ENCODE results near the gene NR3C2.
A peak's percentile ranks its signal among the peaks of the same experiment; 100 is the strongest.

Gene NR3C2

DNA sequence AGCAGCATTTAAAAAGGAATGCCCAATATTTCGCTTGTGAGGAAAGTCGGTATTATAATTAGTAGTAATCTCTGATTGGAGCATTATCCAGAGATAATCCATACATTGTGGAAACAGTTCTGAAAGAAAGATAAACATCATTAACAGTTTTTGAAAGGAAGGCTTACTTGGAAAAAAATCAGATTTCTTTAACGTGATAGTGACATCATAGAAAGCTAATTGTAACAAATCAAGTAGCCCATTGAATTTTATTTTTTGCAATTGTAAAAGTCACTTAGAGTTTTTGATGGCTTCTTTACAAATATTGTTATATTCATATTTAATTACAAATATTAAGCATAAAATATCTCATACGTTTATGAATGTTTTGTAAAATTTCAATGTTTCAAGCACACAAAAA is 11.6 kb upstream of the NR3C2 start:
- DNase-seq (ENCODE audit: low read depth), result no peak
- in situ Hi-C loops (cut with HindIII; ENCODE audit: low sequenced_read_pairs), result no loop called here
- TF ChIP-seq, protein P1, sequence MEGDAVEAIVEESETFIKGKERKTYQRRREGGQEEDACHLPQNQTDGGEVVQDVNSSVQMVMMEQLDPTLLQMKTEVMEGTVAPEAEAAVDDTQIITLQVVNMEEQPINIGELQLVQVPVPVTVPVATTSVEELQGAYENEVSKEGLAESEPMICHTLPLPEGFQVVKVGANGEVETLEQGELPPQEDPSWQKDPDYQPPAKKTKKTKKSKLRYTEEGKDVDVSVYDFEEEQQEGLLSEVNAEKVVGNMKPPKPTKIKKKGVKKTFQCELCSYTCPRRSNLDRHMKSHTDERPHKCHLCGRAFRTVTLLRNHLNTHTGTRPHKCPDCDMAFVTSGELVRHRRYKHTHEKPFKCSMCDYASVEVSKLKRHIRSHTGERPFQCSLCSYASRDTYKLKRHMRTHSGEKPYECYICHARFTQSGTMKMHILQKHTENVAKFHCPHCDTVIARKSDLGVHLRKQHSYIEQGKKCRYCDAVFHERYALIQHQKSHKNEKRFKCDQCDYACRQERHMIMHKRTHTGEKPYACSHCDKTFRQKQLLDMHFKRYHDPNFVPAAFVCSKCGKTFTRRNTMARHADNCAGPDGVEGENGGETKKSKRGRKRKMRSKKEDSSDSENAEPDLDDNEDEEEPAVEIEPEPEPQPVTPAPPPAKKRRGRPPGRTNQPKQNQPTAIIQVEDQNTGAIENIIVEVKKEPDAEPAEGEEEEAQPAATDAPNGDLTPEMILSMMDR (IDR thresholded peaks at IDR 0.05; ENCODE audit: low read depth, low read length, missing control alignments), result no peak
- no peak overlapping the region for H3K4me3 ChIP-seq (ENCODE audit: low read depth, low read length)

DNA sequence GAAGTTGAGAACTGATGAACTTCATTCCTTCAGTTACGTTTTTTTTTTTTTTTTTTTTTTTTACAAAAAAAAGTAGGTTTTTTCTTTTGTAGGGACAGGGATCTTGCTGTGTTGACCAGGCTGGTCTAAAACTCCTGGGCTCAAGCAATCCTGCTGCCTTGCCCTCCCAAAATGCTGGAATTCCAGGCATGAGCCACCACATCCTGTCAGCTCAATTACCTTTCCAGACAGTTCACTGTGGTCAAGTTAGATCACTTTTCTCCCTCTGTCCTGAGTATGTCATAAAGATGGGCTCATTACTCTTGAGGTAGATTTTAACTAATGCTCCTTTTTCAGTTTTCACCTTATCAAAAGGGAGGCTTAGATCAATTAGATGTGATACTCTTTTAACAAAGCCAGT is 10.8 kb upstream of the NR3C2 start:
- no peak for DNase-seq (ENCODE audit: low read depth)
- no peak overlapping the region for H3K4me3 ChIP-seq (ENCODE audit: low read depth, low read length)
- in situ Hi-C loops (cut with HindIII; ENCODE audit: low sequenced_read_pairs), result no loop called here
- TF ChIP-seq, protein P1 (IDR thresholded peaks at IDR 0.05; ENCODE audit: low read depth, low read length, missing control alignments), result no peak

DNA sequence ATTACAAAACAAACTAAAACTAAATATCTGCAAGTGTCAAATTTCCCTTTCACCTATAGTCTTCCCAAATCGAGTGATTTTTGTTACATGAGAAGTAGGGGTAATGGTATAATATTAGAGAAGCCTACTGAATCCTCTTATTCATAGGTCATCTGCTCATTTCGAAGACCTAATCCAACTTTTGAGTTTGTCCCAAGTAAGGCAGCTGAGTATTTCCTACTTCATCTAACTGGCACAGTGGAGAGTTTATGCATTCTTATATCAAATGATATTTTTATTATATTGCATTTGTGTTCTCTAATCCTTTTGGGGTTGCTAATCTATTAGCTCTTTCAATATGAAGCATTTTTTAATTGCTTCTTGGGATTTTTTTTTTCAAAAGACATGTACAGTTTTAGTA is 7.7 kb upstream of the NR3C2 start:
- no peak for DNase-seq (ENCODE audit: low read depth)
- TF ChIP-seq, protein P1 (IDR thresholded peaks at IDR 0.05; ENCODE audit: low read depth, low read length, missing control alignments), result no peak
- in situ Hi-C loops (cut with HindIII; ENCODE audit: low sequenced_read_pairs), result loop anchor here (25.0 kb wide), 1 partner anchor 513 kb away; no protein-coding TSS in a partner anchor
- H3K4me3 ChIP-seq (ENCODE audit: low read depth, low read length), result no peak overlapping the region

DNA sequence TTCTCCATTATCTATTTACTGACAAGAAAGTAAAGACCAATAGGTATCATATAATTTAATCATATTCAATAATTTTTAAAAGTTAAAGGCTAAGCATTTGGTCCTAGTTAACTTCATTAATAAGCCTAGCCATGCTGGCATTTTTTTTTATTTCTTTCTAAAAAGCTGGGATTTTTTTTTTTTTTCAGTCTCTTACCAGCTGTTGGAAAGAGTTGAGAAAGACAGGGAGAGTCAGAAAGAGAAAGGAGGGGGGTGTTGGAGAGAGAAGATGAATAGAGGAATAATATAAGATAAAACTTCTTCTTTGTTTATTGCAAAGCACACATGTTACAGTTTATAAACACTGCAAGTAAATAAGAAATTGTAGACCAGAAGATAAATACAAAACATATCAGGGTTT is 5.9 kb upstream of the NR3C2 start:
- TF ChIP-seq, protein P1 (IDR thresholded peaks at IDR 0.05; ENCODE audit: low read depth, low read length, missing control alignments), result no peak
- no peak overlapping the region for H3K4me3 ChIP-seq (ENCODE audit: low read depth, low read length)
- in situ Hi-C loops (cut with HindIII; ENCODE audit: low sequenced_read_pairs), result loop anchor here (25.0 kb wide), 1 partner anchor 511 kb away; no protein-coding TSS in a partner anchor
- no peak for DNase-seq (ENCODE audit: low read depth)

DNA sequence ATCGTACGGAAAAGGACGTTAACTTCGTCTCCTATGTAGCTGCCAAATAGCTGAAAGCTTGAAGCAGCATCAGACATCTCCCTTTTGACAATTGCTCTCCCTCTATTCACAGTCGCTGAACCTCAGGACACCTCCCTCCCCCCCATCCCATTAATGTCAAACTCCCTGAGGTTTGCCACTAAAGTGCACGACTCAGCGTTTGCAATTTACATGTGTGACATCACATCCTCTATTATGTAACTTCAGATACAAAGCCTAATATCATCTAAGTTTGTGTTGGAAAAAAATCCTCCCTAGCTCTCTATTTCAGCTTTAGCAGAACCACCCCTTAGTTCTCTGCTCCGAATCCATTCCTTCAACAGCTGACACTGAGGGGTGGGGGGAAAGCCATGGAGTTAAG is 5.5 kb upstream of the NR3C2 start:
- TF ChIP-seq, protein P1 (IDR thresholded peaks at IDR 0.05; ENCODE audit: low read depth, low read length, missing control alignments), result no peak
- no peak overlapping the region for H3K4me3 ChIP-seq (ENCODE audit: low read depth, low read length)
- DNase-seq (ENCODE audit: low read depth), result no peak
- in situ Hi-C loops (cut with HindIII; ENCODE audit: low sequenced_read_pairs), result loop anchor here (25.0 kb wide), 1 partner anchor 510 kb away; no protein-coding TSS in a partner anchor

DNA sequence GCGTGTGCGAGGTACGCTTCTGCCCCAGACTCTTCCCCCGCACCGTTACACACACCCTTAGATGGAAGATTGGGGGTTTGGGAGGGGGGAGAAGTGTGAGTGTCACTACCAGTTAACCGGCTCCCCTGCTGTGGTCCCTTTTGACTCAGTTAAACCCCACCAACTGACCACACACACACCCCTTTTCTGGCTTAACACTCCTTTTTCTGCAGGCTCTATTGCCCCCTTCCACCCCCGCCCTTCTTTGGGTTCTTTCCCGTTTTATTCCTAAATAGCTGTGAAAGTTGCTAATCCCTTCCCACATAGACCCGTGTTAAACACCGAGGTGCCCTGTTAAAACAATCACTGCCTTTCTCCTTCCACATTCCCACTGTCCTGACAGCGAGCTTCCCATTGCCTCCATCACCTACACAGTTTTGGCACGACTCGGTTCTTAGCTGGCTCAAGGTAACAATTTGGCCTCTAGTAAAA is 3.7 kb upstream of the NR3C2 start:
- in situ Hi-C loops (cut with HindIII; ENCODE audit: low sequenced_read_pairs), result loop anchor here (25.0 kb wide), 1 partner anchor 509 kb away; no protein-coding TSS in a partner anchor
- TF ChIP-seq, protein P1 (IDR thresholded peaks at IDR 0.05; ENCODE audit: low read depth, low read length, missing control alignments), result no peak
- H3K4me3 ChIP-seq (ENCODE audit: low read depth, low read length), result peak overlapping the region; percentile 86
- DNase-seq (ENCODE audit: low read depth), result no peak

Data from astrocyte of the cerebellum (primary cell).